H9 (cell line): Measurements from ENCODE around the gene POU2F3. TPM values are rescaled to one million over a fixed set of nuclear protein-coding genes. Genes with fewer than 3 reads are reported as not detected.
A peak's percentile ranks its signal among the peaks of the same experiment; 100 is the strongest.
"Not testable (repeated sequence)": the region's sequence is repeated elsewhere in the genome, so short reads cannot be mapped to it uniquely, and the experiment has no call there.

Experiments used
- DNase-seq: peaks from one replicate; pipeline ENCODE4 v3.0.0-alpha.2; 2017
- H2AFZ ChIP-seq: one replicate; pipeline ENCODE4 v1.6.1; 2013; ENCODE audit warnings: mild to moderate bottlenecking, low read length, control low read depth, moderate library complexity
- H2AK5ac ChIP-seq: 2 replicates; pipeline ENCODE4 v1.6.1; 2013; ENCODE audit warnings: low read length, control low read depth, mixed read lengths; ENCODE audit not compliant: insufficient read length
- H2BK120ac ChIP-seq: one replicate; pipeline ENCODE4 v1.6.1; 2013; ENCODE audit warnings: low read depth, mild to moderate bottlenecking, low read length, control low read depth, inconsistent platforms; ENCODE audit not compliant: poor library complexity, severe bottlenecking
- H2BK12ac ChIP-seq: 2 replicates; pipeline ENCODE4 v1.6.1; 2013; ENCODE audit warnings: low read length, control low read depth, mixed read lengths, low read depth; ENCODE audit not compliant: insufficient read length
- H2BK15ac ChIP-seq: 2 replicates; pipeline ENCODE4 v1.6.1; 2013; ENCODE audit warnings: low read depth, low read length, control low read depth
- H2BK20ac ChIP-seq: one replicate; pipeline ENCODE4 v1.6.1; 2013; ENCODE audit warnings: low read depth, mild to moderate bottlenecking, low read length, control low read depth, inconsistent platforms; ENCODE audit not compliant: poor library complexity, severe bottlenecking
- H2BK5ac ChIP-seq: 2 replicates; pipeline ENCODE4 v1.6.1; 2013; ENCODE audit warnings: low read length, control low read depth, mixed read lengths; ENCODE audit not compliant: insufficient read length
- H3K14ac ChIP-seq: 2 replicates; pipeline ENCODE4 v1.6.1; 2013; ENCODE audit warnings: low read length, control low read depth; ENCODE audit not compliant: insufficient read depth
- H3K18ac ChIP-seq: 2 replicates; pipeline ENCODE4 v1.6.1; 2013; ENCODE audit warnings: low read depth, mild to moderate bottlenecking, mixed read lengths, low read length, control low read depth; ENCODE audit not compliant: insufficient read length
- H3K23ac ChIP-seq: 2 replicates; pipeline ENCODE4 v1.6.1; 2013; ENCODE audit warnings: low read length, control low read depth, mixed read lengths, low read depth; ENCODE audit not compliant: insufficient read length
- H3K23me2 ChIP-seq: 2 replicates; pipeline ENCODE4 v1.6.1; 2013; ENCODE audit warnings: low read depth, mild to moderate bottlenecking, mixed read lengths, low read length, control low read depth; ENCODE audit not compliant: insufficient read length, poor library complexity, severe bottlenecking
- H3K27ac ChIP-seq: 2 replicates; pipeline ENCODE4 v1.5.1; 2013; ENCODE audit warnings: low read length, control low read depth, mixed read lengths, low read depth; ENCODE audit not compliant: insufficient read length
- H3K27me3 ChIP-seq: 2 replicates; pipeline ENCODE4 v1.6.1; 2013; ENCODE audit warnings: low read length, control low read depth, inconsistent platforms; ENCODE audit not compliant: insufficient read depth
- H3K4ac ChIP-seq: 2 replicates; pipeline ENCODE4 v1.6.1; 2013; ENCODE audit warnings: low read depth, mild to moderate bottlenecking, control low read depth, inconsistent platforms, low read length, moderate library complexity
- H3K4me1 ChIP-seq: 2 replicates; pipeline ENCODE4 v1.6.1; 2013; ENCODE audit warnings: low read length, control low read depth, inconsistent platforms; ENCODE audit not compliant: insufficient read depth
- H3K4me2 ChIP-seq: 2 replicates; pipeline ENCODE4 v1.6.1; 2013; ENCODE audit warnings: low read length, control low read depth, mixed read lengths; ENCODE audit not compliant: insufficient read length, insufficient read depth
- H3K56ac ChIP-seq: 2 replicates; pipeline ENCODE4 v1.6.1; 2013; ENCODE audit warnings: low read depth, mild to moderate bottlenecking, mixed read lengths, low read length, control low read depth; ENCODE audit not compliant: insufficient read length
- H3K79me1 ChIP-seq: 2 replicates; pipeline ENCODE4 v1.6.1; 2013; ENCODE audit warnings: low read depth, mild to moderate bottlenecking, moderate library complexity, low read length, control low read depth, inconsistent platforms; ENCODE audit not compliant: insufficient read depth, poor library complexity, severe bottlenecking
- H3K79me2 ChIP-seq: 2 replicates; pipeline ENCODE4 v1.6.1; 2013; ENCODE audit warnings: low read length, control low read depth, inconsistent platforms; ENCODE audit not compliant: insufficient read depth
- H3K9ac ChIP-seq: 2 replicates; pipeline ENCODE4 v1.6.1; 2013; ENCODE audit warnings: low read length, control low read depth, mixed read lengths; ENCODE audit not compliant: insufficient read length; ENCODE audit errors: extremely low read depth
- H3K9me3 ChIP-seq: one replicate; pipeline ENCODE4 v1.6.1; 2013; ENCODE audit warnings: low read depth, low read length, inconsistent platforms; ENCODE audit not compliant: control insufficient read depth
- H3T11ph ChIP-seq: one replicate; pipeline ENCODE4 v1.6.1; 2013; ENCODE audit warnings: mild to moderate bottlenecking, low read length, control low read depth, inconsistent platforms
- H4K20me1 ChIP-seq: one replicate; pipeline ENCODE4 v1.6.1; 2013; ENCODE audit not compliant: control insufficient read depth, insufficient read length, insufficient read depth
- H4K5ac ChIP-seq: 2 replicates; pipeline ENCODE4 v1.6.1; 2013; ENCODE audit warnings: low read depth, mild to moderate bottlenecking, mixed read lengths, low read length, control low read depth; ENCODE audit not compliant: insufficient read length
- H4K8ac ChIP-seq: replicated peaks from 2 replicates; pipeline ENCODE4 v1.6.1; 2013; ENCODE audit warnings: low read length, control low read depth, mixed read lengths, low read depth; ENCODE audit not compliant: insufficient read length
- H4K91ac ChIP-seq: 2 replicates; pipeline ENCODE4 v1.6.1; 2013; ENCODE audit warnings: low read depth, mild to moderate bottlenecking, moderate library complexity, mixed read lengths, low read length, control low read depth; ENCODE audit not compliant: insufficient read length
- H3K27ac Mint-ChIP-seq, 3 experiments: 2 replicates in 2 of 3; 3 replicates in 1 of 3; pipeline ENCODE4 v1.8.0; 2020 to 2021; ENCODE audit warnings: mixed read lengths in 3 of 3, mild to moderate bottlenecking in 1 of 3, moderate library complexity in 1 of 3
- H3K27me3 Mint-ChIP-seq: 2 replicates; pipeline ENCODE4 v1.8.0; 2021; ENCODE audit warnings: low read depth, mild to moderate bottlenecking, moderate library complexity, mixed read lengths
- H3K36me3 Mint-ChIP-seq, 3 experiments: 2 replicates in 2 of 3; 3 replicates in 1 of 3; pipeline ENCODE4 v1.8.0; 2020 to 2021; ENCODE audit warnings: low read depth in 3 of 3, mixed read lengths in 3 of 3; ENCODE audit not compliant: insufficient read depth in 1 of 3
- H3K4me1 Mint-ChIP-seq, 2 experiments: 2 replicates each; pipeline ENCODE4 v1.8.0; 2020; ENCODE audit warnings: mixed read lengths in 2 of 2
- H3K4me3 Mint-ChIP-seq, 2 experiments: 2 replicates in 1 of 2; 3 replicates in 1 of 2; pipeline ENCODE4 v1.8.0; 2020 to 2021; ENCODE audit warnings: mild to moderate bottlenecking in 2 of 2, mixed read lengths in 2 of 2, moderate library complexity in 1 of 2
- H3K9me3 Mint-ChIP-seq, 2 experiments: 2 replicates in 1 of 2; 3 replicates in 1 of 2; pipeline ENCODE4 v1.8.0; 2020; ENCODE audit warnings: mild to moderate bottlenecking in 2 of 2, mixed read lengths in 2 of 2, moderate library complexity in 1 of 2
- CTCF ChIP-seq: fragments of 200-600 bp; sonication (generic); conservative IDR thresholded peaks from 3 replicates; pipeline ENCODE4 v1.8.0; 2021; ENCODE audit warnings: antibody characterized with exemption, mild to moderate bottlenecking
- WGBS: extraction: QIAGEN DNeasy Blood & Tissue Kit; methylation state at CpG from one replicate; pipeline ENCODE4 v1.1.7; 2013; ENCODE audit warnings: missing lambda C conversion rate, low lambda C conversion rate, mixed read lengths; ENCODE audit not compliant: insufficient read length; ENCODE audit errors: extremely low coverage; 5-methylcytosine and 5-hydroxymethylcytosine counted together
- total RNA-seq: library from RNA; stranded (reverse); gene quantifications from 2 replicates; pipeline ENCODE4 v1.2.1, GENCODE V29; 2021

POU2F3 gene
- total RNA-seq, 1 experiment from 2014 or later = 1.1 TPM

- no peak overlapping the region for H2BK15ac ChIP-seq
- H3K56ac ChIP-seq = no peak overlapping the region
- no CpG with 5 or more reads among the region's 8 CpGs for WGBS
- Mint-ChIP-seq H3K27ac (peak overlapping the region in 1 of 3 experiments; percentile 11; a peak in 1 of 7 replicates), H3K4me3 (no peak overlapping the region), H3K36me3 (no peaks in the 10 kb centered on the region; a peak in 1 of 7 replicates), H3K4me1 (peaks cover 60 to 63% of the 10 kb centered on the region in 2 experiments), H3K27me3 (peaks cover 71% of the 10 kb centered on the region), H3K9me3 (no peaks in the 10 kb centered on the region)
- no peak overlapping the region for H4K8ac ChIP-seq
- H3K4me1 ChIP-seq = peaks cover 6% of the 10 kb centered on the region; the same call in 1 of the 2 replicates
- H3K27ac ChIP-seq = no peak overlapping the region
- no peak overlapping the region for H2BK12ac ChIP-seq
- no peak overlapping the region for H4K91ac ChIP-seq
- H3K18ac ChIP-seq = no peak overlapping the region
- no peaks in the 10 kb centered on the region for H3K23me2 ChIP-seq
- no peak overlapping the region for H3T11ph ChIP-seq
- no peaks in the 10 kb centered on the region for H3K27me3 ChIP-seq
- H4K5ac ChIP-seq = no peak overlapping the region
- H3K23ac ChIP-seq = no peak overlapping the region
- H2BK120ac ChIP-seq = no peak overlapping the region
- no peak overlapping the region for H3K9ac ChIP-seq
- no peaks in the 10 kb centered on the region for H3K79me2 ChIP-seq
- DNase-seq = no peak
- TF ChIP-seq CTCF = no peak
- H2BK5ac ChIP-seq = no peak overlapping the region
- H3K79me1 ChIP-seq = no peaks in the 10 kb centered on the region
- no peak overlapping the region for H3K14ac ChIP-seq
- H3K4ac ChIP-seq = no peak overlapping the region; the same call in 1 of the 2 replicates
- no peaks in the 10 kb centered on the region for H4K20me1 ChIP-seq
- no peak overlapping the region for H3K4me2 ChIP-seq
- no peak overlapping the region for H2BK20ac ChIP-seq
- H3K9me3 ChIP-seq = no peaks in the 10 kb centered on the region
- H2AFZ ChIP-seq = no peak overlapping the region
- no peak overlapping the region for H2AK5ac ChIP-seq
Measured at GRCh38 chr11:120249279-120250262, 9.6 kb downstream of the POU2F3 start.

- H3K9ac ChIP-seq, H3K79me2 ChIP-seq, H3K18ac ChIP-seq, H4K91ac ChIP-seq, H3K79me1 ChIP-seq, H2BK120ac ChIP-seq, H3K4me2 ChIP-seq, H3K4ac ChIP-seq, H3K9me3 Mint-ChIP-seq, H3K9me3 ChIP-seq, H2BK5ac ChIP-seq, H3K23ac ChIP-seq, H3K27ac ChIP-seq, H2BK12ac ChIP-seq, H3K27me3 ChIP-seq, H2AFZ ChIP-seq, H3K14ac ChIP-seq, H3K23me2 ChIP-seq, H4K5ac ChIP-seq, H4K8ac ChIP-seq, H2AK5ac ChIP-seq, H4K20me1 ChIP-seq, H3T11ph ChIP-seq, H3K4me3 Mint-ChIP-seq, H3K56ac ChIP-seq, H2BK20ac ChIP-seq, H3K36me3 Mint-ChIP-seq, H3K27ac Mint-ChIP-seq, DNase-seq, H2BK15ac ChIP-seq: not testable (repeated sequence)
- no CpG with 5 or more reads among the region's 13 CpGs for WGBS
- Mint-ChIP-seq H3K4me1 (peaks cover 53 to 58% of the 10 kb centered on the region in 2 experiments), H3K27me3 (peaks cover 77% of the 10 kb centered on the region)
- H3K4me1 ChIP-seq = peaks cover 17% of the 10 kb centered on the region
Measured at GRCh38 chr11:120253377-120253776, 13.4 kb downstream of the POU2F3 start.
